GM18907 (cell line): Measurements from ENCODE around the gene UBE2I.
"Not testable (repeated sequence)": the region's sequence is repeated elsewhere in the genome, so short reads cannot be mapped to it uniquely, and the experiment has no call there.

Experiments
- ATAC-seq: cut with Tn5 transposase; IDR thresholded peaks from one replicate; pipeline ENCODE4 v1.9.1; 2021; ENCODE audit warnings: mild to moderate bottlenecking, moderate library complexity; ENCODE audit not compliant: unreplicated experiment

The UBE2I gene

GRCh38 chr16:1327619-1327947, 18.1 kb downstream of the UBE2I start:
- no peak for ATAC-seq

DNA sequence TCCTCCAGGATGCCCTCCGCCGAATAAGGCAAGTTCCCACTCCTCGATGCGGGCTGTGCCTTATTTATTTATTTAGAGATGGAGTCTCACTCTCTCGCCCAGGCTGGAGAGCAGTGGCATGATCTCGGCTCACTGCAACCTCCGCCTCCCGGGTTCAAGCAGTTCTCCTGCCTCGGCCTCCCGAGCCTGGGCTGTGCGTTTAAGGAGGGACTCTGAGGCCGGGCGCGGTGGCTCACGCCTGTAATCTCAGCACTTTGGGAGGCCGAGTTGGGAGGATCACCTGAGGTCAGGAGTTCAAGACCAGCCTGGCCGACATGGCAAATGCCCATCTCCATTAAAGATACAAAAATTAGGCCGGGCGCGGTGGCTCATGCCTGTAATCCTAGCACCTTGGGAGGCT, 18.7 kb downstream of the UBE2I start:
- ATAC-seq: not testable (repeated sequence)

- not testable (repeated sequence) for ATAC-seq
Measured at GRCh38 chr16:1328961-1329360, 19.5 kb downstream of the UBE2I start.

- ATAC-seq: no peak
Measured at GRCh38 chr16:1330260-1330914, 21.0 kb downstream of the UBE2I start.

- ATAC-seq: no peak
Measured at GRCh38 chr16:1330931-1331711, 21.7 kb downstream of the UBE2I start.

DNA sequence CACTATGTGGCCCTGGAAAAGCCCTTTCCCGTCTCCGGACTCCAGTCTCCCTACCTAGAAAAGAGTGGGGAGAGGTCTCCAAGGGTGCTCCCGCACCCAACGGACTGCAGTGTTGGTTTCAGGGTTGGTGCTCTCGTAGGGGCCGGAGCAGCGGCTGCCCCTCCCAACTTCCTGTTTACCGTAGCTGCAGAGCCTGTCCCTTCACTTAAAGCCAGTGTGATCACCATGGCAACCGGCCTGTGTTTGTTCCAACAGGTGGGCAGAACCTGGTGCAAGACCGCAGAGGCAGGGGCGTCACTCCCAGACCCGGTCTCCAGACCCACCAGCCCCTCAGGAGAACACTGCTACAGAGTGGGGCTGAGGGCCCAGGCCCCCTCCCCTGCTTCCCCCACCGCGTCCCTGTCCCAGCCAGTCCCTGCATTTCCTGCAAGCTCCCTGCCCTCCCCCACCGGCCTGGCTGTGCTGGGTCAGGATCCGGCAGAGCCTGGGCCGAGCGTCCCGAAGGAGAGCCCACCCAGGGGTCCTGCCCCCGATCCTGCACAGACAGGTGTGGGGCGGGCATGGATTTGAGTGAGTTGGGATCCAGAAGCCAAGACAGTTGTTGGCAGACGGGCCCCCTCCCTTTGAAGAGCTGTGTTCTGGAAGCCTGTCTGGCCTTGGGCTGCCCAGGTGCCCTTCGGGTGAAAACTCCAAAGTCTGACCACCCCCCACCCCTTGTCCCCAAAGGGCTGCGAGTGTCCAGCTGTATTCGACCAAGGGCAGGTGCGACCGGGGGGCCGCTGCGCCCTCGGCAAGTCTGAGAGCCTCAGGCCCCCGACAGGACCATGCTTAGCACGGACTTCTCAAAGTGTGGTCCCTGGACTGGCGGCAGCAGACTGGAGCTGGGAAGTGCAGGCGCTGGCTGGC, 22.5 kb downstream of the UBE2I start:
- ATAC-seq: peak; percentile 58

- ATAC-seq: no peak
Measured at GRCh38 chr16:1332618-1333148, 23.2 kb downstream of the UBE2I start.

GRCh38 chr16:1333149-1333812, 23.8 kb downstream of the UBE2I start, which contains the start of gene BAIAP3:
BAIAP3 (plus strand) TSS chr16:1333645; CDS start chr16:1338550, 4,905 bp downstream.
- no peak for ATAC-seq

DNA sequence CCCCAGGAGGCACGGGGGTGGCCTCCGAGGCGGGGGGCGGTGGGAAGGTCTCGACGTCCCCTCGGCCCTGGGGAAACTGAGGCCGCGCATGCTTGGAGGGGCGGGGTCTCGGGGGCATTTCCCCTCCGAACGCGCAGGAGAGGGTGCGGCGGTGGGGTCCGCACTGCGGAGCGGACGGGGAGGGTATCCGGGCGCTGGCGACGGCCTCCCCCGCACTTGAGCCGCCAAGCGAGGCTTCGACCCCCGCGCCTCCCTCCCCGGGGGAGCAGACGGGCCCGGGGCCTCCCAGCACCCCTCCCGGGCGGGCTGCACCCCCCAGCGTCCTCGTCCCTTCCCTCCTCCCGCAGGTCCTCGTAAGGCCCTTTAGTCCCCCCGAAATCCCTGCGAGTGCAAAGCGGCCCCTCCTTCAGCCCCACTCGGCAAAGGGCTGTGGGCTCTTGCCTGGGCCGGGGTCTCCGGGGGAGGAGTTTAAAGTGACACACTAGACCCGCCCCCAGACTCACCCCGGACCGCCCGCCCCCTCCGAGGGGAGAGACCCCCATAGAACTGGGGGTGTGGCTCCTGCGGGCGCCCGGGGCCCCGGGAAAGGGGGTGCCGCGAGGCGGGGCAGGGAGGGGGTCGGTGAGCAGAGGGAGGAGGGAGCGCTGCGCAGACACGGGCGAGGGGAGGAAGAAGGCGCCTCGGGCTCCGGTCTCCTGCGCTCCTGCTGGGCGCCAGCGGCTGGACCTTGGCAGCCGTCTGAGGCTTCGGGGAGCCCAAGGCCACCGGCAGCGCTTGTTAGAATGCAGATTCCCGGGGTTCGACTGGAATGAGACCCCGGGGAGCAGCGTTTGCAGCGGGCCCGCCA, 24.6 kb downstream of the UBE2I start:
- no peak for ATAC-seq

DNA sequence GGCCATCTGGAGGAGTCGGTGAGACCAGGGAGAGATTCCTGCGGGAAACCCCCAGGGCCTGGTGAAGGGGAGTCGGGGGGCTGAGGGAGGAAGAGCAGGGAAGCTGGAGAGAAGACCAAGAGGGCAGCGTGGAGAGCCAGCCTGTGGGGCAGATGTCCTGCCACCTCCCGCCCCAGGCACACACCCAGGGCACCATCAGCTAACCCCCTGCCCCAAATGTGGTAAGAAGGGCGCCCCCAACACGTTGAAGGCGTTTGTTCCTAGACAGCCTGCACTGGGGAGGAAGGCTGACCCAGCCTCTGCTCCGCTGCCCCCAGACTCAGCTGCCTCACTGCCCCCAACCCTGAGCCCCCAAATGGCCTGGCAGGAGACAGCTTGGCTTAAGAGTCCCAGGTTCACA, 25.3 kb downstream of the UBE2I start:
- ATAC-seq: no peak

DNA sequence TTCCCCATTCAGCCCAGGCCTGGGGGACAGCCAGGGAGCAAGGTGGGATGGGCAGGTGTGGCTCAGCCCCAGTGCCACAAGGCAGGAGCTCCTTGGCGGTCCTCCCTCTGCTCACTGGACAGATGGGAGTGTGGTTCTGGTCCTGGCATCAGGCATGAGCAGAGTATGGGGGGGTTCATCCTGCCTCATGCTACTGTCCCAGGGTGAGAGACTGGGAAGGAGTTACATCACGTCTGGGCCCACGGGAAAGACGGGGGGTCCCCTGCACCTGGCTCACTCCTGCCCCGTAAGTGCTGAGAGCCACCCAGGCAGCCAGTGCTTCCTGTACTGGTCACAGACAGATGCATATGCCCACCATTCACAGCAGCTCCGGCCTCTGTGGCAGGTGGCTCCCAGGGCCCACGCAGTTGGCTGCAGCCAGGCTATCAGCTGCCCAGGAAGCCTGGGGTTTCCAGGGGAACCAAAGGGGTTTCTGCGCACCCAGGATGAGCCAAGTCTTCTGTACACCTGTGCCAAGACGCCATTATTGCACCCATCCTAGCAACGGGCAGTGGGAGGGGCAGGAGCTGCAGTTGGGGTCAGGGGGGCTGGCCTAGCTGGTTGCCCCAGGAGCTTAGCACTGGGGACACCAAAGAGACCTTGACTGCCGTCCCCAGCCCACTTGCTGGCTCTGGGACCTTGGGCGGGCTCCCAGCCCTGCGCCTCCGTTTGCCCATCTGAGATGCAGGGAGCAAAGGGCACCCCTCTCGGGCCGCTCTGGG, 26.0 kb downstream of the UBE2I start:
- ATAC-seq: no peak

GRCh38 chr16:1335996-1336395, 26.6 kb downstream of the UBE2I start:
- no peak for ATAC-seq

- ATAC-seq: no peak
Measured at GRCh38 chr16:1336619-1337018, 27.2 kb downstream of the UBE2I start.

GRCh38 chr16:1337486-1337885, 28.1 kb downstream of the UBE2I start:
- no peak for ATAC-seq

- ATAC-seq: no peak
Measured at GRCh38 chr16:1338119-1338730, 28.8 kb downstream of the UBE2I start.

DNA sequence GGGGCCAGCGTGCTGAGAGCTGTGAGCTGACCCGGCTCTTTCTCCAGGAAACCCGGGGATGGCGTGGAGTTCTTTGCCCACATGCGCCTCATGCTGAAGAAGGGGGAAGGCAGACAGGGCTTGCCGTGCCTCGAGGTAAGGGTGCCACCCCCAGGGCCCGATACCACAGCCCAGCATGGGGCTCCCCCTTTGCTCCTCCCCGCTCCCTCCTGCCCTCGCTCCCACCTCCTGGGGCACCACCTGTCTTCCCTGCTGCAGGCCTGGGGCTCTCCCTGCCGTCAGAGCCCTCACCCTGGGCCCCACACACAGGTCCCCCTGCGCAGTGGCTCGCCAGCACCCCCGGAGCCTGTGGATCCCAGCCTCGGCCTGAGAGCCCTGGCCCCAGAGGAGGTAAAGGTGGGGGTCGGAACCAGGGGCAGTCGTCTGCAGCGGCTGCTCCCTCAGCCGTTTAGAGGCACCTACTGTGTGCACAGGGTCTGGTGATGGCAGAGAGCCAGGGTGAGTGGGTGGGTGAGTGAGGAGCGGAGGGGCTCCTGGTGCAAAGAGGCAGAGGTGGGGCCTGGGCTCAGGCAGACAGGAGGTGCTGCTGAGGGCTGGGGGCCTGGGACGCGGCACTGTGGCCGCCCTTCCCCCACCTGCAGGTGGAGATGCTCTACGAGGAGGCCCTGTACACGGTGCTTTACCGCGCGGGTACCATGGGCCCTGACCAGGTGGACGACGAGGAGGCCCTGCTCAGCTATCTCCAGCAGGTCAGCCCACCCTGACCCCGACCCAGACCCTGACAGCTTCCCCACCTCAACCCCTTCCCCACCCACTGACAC, 29.6 kb downstream of the UBE2I start:
- ATAC-seq: no peak

DNA sequence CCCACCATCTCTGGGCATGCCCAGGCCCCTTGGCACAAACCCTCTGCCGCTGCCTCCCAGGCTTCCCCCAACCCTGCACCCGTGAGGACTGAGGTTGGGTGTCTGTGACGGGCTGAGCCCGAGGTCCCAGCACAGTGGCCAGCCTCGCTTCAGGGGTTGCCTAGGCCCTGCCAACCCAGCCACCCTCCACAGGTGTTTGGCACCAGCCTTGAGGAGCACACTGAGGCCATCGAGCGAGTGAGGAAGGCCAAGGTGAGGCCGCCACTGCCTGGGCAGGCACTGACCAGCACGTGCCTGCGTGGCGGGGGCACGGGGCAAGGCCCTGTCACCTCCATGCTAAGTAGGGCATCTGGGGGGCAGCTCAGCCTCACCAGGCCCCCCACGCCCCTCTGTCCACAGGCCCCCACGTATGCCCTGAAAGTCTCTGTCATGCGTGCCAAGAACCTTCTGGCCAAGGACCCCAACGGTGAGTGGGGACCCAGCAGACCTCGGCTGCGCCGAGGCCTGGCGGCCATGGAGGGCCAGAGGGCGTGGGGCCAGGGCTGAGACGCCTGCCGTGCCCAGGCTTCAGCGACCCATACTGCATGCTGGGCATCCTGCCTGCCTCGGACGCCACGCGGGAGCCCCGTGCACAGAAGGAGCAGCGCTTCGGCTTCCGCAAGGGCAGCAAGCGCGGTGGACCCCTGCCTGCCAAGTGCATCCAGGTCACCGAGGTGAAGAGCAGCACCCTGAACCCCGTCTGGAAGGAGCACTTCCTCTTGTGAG, 31.5 kb downstream of the UBE2I start:
- ATAC-seq: no peak
